ENCODE data around the gene LSP1.

LSP1 gene

DNA sequence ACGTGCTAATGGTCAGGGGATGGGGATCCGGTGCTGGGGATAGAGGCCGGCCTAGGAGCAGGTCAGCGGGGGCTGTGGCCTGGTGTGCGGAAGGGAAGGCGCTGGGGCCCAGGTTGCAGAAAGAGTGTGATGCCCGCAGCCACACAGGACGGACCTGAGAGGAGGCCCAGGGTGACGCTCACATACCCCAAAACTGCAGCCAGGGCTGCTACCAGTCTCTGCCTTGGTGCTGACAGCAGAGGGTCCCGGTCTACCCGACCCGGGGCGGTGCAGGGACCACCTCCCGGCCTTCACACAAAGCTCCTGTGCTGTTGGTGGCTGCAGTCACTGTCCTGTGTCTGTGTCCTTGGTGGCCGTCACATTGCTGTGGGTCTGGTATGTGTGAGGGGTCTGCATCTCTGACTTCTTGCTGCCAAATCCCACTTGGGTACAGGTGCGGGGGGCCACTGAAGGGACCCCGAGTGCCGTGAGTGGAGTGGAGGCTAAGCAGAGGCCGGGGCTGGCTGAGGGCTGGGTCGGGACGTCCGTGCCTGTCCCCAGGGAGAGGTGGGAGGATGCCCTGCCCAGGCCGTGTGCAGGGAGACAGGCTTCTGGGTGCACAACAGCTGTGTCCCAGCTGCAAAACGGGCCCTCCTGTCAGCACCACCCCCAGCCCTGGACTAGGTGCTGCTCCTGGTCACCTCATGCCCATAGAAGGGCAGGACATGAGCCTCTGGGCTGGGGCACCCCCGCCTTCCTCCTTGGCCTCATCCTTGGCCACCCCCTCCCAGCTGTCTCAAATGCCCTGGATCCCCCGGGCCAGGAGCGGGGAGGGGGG, 1.5 kb downstream of the LSP1 start:
- peak; percentile 70 for DNase-seq (ENCODE audit: low read depth)
- TF ChIP-seq MYC (IDR thresholded peaks at IDR 0.05; ENCODE audit: low read depth, low read length), result no peak
- TF ChIP-seq, protein P1, sequence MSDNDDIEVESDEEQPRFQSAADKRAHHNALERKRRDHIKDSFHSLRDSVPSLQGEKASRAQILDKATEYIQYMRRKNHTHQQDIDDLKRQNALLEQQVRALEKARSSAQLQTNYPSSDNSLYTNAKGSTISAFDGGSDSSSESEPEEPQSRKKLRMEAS (IDR thresholded peaks at IDR 0.05; ENCODE audit: low read depth, low read length), result no peak
- TF ChIP-seq POLR2A (IDR thresholded peaks at IDR 0.05; ENCODE audit: extremely low read depth, insufficient read length), result no peak
- TF ChIP-seq, protein P2, sequence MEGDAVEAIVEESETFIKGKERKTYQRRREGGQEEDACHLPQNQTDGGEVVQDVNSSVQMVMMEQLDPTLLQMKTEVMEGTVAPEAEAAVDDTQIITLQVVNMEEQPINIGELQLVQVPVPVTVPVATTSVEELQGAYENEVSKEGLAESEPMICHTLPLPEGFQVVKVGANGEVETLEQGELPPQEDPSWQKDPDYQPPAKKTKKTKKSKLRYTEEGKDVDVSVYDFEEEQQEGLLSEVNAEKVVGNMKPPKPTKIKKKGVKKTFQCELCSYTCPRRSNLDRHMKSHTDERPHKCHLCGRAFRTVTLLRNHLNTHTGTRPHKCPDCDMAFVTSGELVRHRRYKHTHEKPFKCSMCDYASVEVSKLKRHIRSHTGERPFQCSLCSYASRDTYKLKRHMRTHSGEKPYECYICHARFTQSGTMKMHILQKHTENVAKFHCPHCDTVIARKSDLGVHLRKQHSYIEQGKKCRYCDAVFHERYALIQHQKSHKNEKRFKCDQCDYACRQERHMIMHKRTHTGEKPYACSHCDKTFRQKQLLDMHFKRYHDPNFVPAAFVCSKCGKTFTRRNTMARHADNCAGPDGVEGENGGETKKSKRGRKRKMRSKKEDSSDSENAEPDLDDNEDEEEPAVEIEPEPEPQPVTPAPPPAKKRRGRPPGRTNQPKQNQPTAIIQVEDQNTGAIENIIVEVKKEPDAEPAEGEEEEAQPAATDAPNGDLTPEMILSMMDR (IDR thresholded peaks at IDR 0.05; ENCODE audit: low read depth, low read length), result no peak
- no peak overlapping the region for H3K4me3 ChIP-seq (ENCODE audit: low read depth, low read length)

DNA sequence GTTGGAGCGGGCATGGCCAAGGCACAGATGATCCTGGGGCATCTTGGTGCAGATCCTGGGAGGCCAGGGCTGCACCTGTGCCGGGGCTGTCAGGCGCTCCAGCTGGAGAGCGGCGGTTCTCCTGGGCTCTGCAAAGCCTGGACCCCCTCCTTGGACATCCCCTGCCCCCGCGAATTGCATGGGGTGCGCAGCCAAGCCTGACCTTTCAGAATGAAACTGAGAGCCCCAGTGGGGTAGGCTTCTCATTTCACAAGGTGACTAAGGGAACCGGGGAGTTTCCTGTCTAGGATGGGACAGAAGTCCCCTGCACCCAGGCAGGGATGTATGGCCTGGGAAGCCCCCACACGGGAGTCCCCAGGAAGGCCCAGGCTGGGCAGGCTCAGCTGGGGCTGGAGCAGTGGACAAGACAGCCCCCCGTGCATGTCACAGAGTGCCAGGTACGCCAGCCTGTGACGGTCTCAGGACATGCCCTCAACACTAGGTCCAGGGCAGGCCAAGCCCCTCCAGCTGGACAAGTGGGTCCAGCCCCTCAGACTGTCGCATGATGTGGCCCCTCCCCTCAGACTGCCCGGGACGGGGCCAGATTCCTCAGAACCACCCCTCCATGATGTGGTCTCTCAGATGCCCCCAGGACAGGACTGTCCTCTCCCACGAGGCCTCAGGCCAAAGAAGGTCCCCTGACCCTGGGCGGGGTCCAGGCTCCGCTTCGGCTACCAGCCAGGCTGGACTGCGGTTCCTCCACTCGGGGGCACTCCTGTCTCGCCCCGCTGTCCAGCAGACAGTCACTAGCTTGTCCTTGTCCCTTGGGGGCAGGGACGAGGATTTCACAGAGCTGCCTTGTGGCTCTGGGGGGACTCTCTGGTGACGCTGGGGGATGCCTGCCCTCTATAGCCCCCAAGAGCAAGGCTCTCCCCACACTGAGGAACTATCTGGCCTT, 2.3 kb downstream of the LSP1 start:
- TF ChIP-seq POLR2A (IDR thresholded peaks at IDR 0.05; ENCODE audit: extremely low read depth, insufficient read length) (no peak), MYC (IDR thresholded peaks at IDR 0.05; ENCODE audit: low read depth, low read length) (no peak)
- TF ChIP-seq, protein P2 (IDR thresholded peaks at IDR 0.05; ENCODE audit: low read depth, low read length), result no peak
- TF ChIP-seq, protein P1 (IDR thresholded peaks at IDR 0.05; ENCODE audit: low read depth, low read length), result no peak
- no peak for DNase-seq (ENCODE audit: low read depth)
- H3K4me3 ChIP-seq (ENCODE audit: low read depth, low read length), result no peak overlapping the region

DNA sequence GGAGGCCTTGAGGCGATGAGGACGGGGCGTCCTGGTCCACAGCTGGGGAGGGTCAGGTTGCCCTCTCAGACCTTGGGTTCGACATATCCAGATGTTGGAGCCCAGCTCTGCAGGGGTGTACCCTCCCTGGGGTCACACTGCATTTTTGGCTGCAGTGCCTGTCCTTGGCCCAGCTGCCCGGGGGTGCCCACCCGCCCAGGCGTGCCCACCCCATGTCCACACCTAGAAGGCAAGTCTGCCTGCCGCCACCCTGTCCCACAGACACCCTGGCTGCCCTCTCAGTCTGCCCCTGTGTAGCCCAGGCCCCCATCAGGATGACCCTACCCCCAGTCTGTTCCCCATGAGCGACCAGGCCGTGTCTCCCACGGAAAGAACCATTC, 3.0 kb downstream of the LSP1 start:
- no peak for DNase-seq (ENCODE audit: low read depth)
- no peak overlapping the region for H3K4me3 ChIP-seq (ENCODE audit: low read depth, low read length)
- TF ChIP-seq, protein P1 (IDR thresholded peaks at IDR 0.05; ENCODE audit: low read depth, low read length), result no peak
- TF ChIP-seq MYC (IDR thresholded peaks at IDR 0.05; ENCODE audit: low read depth, low read length) (no peak), POLR2A (IDR thresholded peaks at IDR 0.05; ENCODE audit: extremely low read depth, insufficient read length) (no peak)
- TF ChIP-seq, protein P2 (IDR thresholded peaks at IDR 0.05; ENCODE audit: low read depth, low read length), result no peak

DNA sequence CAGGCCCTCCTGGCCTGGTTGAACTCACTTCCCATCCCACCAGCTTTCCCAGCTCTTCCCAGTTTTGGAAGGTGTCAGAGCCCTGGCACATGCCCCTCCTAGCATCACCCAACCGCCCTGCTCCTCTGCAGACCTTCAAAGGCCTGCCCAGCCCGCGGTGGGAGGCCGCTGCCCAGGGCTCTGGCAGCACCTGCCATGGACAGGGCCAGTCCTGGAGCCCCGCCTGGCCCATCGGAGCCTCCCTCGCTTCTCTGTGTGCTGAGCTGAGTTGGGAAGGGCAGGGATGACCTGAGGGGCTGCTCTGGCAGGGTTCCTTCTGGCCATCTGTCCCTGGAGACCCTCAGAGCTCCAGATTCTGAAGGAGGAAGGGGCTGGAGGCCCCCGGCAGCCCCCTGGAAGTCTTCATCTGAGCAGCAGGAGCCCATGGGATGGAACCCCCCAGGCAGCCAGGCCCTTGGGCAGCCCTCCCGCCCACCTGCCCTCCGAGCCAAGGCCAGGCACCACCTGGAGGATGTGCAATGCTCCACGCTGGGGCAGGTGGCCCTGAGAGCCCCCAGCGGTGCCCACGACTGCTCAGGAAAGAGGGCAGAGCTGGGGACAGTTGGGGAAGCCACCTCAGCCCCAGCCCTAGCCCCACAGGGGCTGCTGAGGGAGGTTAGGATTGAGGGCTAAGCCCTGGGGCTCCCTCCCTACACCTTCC, 3.6 kb downstream of the LSP1 start:
- H3K4me3 ChIP-seq (ENCODE audit: low read depth, low read length), result no peak overlapping the region
- TF ChIP-seq, protein P2 (IDR thresholded peaks at IDR 0.05; ENCODE audit: low read depth, low read length), result no peak
- TF ChIP-seq MYC (IDR thresholded peaks at IDR 0.05; ENCODE audit: low read depth, low read length), result no peak
- TF ChIP-seq, protein P1 (IDR thresholded peaks at IDR 0.05; ENCODE audit: low read depth, low read length), result no peak
- TF ChIP-seq POLR2A (IDR thresholded peaks at IDR 0.05; ENCODE audit: extremely low read depth, insufficient read length), result no peak
- DNase-seq (ENCODE audit: low read depth), result no peak

DNA sequence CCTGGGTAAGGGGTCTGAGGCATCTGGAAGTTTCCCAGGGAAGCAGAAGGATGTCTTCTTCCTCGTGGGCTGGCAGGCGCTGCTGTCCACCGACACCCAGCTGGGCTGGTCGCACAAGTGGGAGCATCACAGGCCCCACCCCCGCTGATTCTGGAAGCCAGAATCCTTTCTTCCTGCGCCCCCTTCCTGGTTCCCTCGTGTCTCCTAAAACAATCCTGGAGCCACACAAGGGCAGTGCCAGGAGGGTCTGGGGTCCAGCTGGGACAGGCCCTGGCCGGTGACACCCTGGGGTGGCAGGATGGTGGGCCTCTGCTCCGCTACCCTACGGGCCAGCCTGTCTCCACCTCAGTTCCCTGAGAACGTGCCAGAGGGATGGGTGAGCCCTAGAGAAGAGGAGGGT, 4.2 kb downstream of the LSP1 start:
- no peak overlapping the region for H3K4me3 ChIP-seq (ENCODE audit: low read depth, low read length)
- DNase-seq (ENCODE audit: low read depth), result no peak
- TF ChIP-seq MYC (IDR thresholded peaks at IDR 0.05; ENCODE audit: low read depth, low read length) (no peak), POLR2A (IDR thresholded peaks at IDR 0.05; ENCODE audit: extremely low read depth, insufficient read length) (no peak)
- TF ChIP-seq, protein P1 (IDR thresholded peaks at IDR 0.05; ENCODE audit: low read depth, low read length), result no peak
- TF ChIP-seq, protein P2 (IDR thresholded peaks at IDR 0.05; ENCODE audit: low read depth, low read length), result no peak

Measured in NB4 (cell line).